Measurements from ENCODE around the gene PTPN9.

PTPN9 gene

GRCh38 chr15:75606711-75607699 is 27.9 kb upstream of the PTPN9 start:
- TF ChIP-seq, protein P1, sequence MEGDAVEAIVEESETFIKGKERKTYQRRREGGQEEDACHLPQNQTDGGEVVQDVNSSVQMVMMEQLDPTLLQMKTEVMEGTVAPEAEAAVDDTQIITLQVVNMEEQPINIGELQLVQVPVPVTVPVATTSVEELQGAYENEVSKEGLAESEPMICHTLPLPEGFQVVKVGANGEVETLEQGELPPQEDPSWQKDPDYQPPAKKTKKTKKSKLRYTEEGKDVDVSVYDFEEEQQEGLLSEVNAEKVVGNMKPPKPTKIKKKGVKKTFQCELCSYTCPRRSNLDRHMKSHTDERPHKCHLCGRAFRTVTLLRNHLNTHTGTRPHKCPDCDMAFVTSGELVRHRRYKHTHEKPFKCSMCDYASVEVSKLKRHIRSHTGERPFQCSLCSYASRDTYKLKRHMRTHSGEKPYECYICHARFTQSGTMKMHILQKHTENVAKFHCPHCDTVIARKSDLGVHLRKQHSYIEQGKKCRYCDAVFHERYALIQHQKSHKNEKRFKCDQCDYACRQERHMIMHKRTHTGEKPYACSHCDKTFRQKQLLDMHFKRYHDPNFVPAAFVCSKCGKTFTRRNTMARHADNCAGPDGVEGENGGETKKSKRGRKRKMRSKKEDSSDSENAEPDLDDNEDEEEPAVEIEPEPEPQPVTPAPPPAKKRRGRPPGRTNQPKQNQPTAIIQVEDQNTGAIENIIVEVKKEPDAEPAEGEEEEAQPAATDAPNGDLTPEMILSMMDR (IDR thresholded peaks at IDR 0.05; ENCODE audit: low read depth, low read length) = no peak
- no peak for DNase-seq (ENCODE audit: extremely low read depth, low read depth)

- TF ChIP-seq, protein P1 (IDR thresholded peaks at IDR 0.05; ENCODE audit: low read depth, low read length) = no peak
These were observed 26.9 kb upstream of the PTPN9 start for GRCh38 chr15:75606026-75606425.

DNA sequence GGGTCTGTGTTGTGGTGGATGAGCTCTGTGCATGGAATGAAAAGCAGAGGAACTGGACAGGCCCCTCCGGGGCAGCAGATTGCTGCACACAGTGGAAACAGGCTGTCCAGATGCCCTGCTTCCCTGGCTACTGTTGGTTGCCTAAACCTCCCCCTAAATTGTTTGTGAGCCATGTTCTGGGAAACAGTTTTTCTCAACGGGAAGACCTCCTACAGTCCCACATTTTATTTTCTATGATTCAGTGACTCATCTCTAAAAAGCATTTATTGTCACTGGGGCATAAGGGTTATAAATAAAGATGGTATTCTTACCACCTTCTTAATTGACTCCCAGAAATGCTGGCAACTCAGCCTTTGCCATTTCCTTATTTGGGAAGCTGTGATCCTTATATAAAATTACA is 20.3 kb upstream of the PTPN9 start:
- DNase-seq (ENCODE audit: extremely low read depth, low read depth) = no peak
- TF ChIP-seq, protein P1 (IDR thresholded peaks at IDR 0.05; ENCODE audit: low read depth, low read length) = no peak

More at GRCh38 chr15:75606026-75606425, 26.9 kb upstream of the PTPN9 start:
- DNase-seq (ENCODE audit: extremely low read depth, low read depth) = no peak

GRCh38 chr15:75598361-75598760 is 19.2 kb upstream of the PTPN9 start:
- no peak for DNase-seq (ENCODE audit: extremely low read depth, low read depth)
- TF ChIP-seq, protein P1 (IDR thresholded peaks at IDR 0.05; ENCODE audit: low read depth, low read length) = no peak

GRCh38 chr15:75597667-75598341 is 18.7 kb upstream of the PTPN9 start:
- TF ChIP-seq, protein P1 (IDR thresholded peaks at IDR 0.05; ENCODE audit: low read depth, low read length) = peak; percentile 32
- DNase-seq (ENCODE audit: extremely low read depth, low read depth) = no peak

DNA sequence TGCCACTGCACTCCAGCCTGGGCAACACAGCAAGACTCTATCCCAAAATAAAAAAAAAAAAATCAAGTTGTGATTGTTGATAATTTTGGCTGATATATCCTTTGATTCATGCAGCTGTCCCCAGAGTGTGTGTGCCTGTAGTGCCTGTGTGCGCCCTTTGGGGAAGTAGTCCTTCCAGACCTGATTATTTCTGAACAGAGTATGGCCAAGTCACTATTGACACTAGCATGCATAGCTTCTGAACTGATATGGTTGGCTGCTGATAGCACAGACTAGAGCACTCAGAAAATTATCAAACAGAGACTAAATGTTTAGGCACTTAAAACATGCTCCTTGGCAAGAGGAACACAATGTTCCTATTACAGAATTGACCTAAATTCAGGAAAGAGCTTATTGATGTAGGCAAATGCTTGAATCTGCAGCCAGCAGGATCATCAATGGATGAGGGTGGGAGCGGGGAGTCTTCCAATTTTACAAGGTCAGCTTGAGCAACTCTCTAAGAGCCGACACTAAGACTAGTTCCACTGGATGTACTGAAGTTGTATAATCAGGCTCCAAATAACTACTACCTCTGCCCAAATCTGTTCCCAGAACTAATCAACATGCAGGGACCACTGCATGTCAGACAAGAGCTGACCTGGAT is 17.7 kb upstream of the PTPN9 start:
- TF ChIP-seq, protein P1 (IDR thresholded peaks at IDR 0.05; ENCODE audit: low read depth, low read length) = no peak
- DNase-seq (ENCODE audit: extremely low read depth, low read depth) = no peak

Data from AG09319 (cell line).